UCSD-AML1 (cell line): Measurements from ENCODE around the gene EPHB6.

Source experiments
- DNase-seq: peaks from one replicate; lab custom pipeline; 2025; ENCODE audit not compliant: unreplicated experiment; lab: John Stamatoyannopoulos, UW

EPHB6 gene

DNA sequence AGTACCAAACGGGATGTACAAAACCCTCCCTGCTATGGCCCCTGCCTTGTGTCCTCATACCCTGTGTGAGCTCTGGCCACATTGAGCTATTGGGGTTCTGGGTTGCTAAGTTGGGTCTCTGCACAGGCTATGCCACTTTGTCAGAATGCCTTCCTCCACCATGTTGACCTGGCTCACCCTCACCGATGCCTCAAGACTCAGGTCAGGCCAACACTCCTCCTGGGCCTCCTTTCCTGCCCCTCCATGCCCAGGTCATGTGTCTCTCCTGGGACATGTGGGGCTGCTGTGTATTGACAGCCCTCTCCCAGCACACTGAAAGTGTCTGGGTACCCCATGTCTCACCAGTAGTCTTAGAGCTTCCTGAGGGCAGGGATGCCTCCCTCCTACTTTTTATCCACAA lies 64.0 kb downstream of the EPHB6 start:
- no peak for DNase-seq

DNA sequence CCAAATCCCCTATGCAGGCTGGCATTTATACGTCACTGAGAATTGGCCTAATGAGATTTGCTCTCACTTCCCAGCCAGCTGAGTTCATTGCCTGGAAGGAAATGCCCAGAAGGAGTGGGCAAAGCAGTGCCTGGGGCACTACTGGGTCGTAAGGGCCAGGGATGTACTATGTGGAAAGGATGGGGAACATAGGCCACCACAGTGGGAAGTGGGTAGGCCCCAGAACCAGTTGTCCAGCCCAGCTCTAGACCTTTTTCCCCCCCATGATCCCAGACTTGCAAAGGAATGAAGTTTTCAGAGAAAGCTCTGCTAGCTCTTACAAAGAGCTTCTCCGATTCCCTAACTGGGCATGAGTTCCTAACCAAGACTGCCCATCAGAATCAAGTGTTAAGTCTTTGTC lies 64.8 kb downstream of the EPHB6 start:
- no peak for DNase-seq
